GM19035 (cell line): ENCODE results near the gene TNP2.
"Not testable (repeated sequence)": the region's sequence is repeated elsewhere in the genome, so short reads cannot be mapped to it uniquely, and the experiment has no call there.

Source experiments
- ATAC-seq: cut with Tn5 transposase; IDR thresholded peaks from one replicate; pipeline ENCODE4 v1.9.1; 2021; ENCODE audit not compliant: unreplicated experiment

Gene TNP2

GRCh38 chr16:11224096-11224893 is 44.8 kb downstream of the TNP2 start:
- peak; percentile 42 for ATAC-seq

DNA sequence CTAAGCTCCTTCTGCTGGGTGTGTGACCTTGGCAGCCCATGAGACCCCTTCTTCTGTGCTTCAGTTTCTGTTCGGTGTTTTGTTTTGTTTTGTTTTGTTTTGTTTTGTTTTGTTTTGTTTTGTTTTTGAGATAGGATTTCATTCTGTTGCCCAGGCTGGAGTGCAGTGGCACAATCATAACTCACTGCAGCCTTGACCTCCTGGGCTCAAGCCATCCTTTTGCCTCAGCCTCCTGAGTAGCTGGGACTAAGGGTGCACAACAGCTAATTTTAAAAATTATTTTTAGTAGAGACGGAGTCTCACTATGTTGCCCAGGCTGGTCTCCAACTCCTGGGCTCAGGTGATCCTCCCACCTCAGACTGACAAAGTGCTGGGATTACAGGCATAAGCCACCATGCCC is 48.6 kb downstream of the TNP2 start:
- ATAC-seq, result not testable (repeated sequence)

GRCh38 chr16:11219178-11219577 is 49.9 kb downstream of the TNP2 start:
- ATAC-seq, result no peak

DNA sequence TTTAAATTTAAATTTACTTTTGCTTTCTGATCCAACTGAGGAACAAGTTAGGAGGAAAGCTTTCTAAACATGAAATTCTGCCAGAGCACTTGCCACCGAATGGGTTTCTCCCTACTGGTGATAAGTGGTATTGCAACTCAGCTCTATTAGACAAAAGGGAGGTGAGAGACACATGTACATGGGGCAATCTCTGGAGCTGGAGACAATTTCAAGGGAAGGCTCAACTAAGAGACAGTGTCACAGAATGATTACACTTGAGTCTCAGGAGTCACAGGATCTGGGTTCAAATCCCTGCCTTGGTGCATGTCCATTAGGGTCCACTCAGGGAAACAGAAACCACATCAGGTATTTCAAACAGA is 50.5 kb downstream of the TNP2 start:
- ATAC-seq, result no peak
